HG02623 (cell line): ENCODE results near the gene NR6A1.

Experiments used
- ATAC-seq: cut with Tn5 transposase; IDR thresholded peaks from one replicate; pipeline ENCODE4 v1.9.1; 2021; ENCODE audit warnings: moderate library complexity; ENCODE audit not compliant: unreplicated experiment

Gene NR6A1

DNA sequence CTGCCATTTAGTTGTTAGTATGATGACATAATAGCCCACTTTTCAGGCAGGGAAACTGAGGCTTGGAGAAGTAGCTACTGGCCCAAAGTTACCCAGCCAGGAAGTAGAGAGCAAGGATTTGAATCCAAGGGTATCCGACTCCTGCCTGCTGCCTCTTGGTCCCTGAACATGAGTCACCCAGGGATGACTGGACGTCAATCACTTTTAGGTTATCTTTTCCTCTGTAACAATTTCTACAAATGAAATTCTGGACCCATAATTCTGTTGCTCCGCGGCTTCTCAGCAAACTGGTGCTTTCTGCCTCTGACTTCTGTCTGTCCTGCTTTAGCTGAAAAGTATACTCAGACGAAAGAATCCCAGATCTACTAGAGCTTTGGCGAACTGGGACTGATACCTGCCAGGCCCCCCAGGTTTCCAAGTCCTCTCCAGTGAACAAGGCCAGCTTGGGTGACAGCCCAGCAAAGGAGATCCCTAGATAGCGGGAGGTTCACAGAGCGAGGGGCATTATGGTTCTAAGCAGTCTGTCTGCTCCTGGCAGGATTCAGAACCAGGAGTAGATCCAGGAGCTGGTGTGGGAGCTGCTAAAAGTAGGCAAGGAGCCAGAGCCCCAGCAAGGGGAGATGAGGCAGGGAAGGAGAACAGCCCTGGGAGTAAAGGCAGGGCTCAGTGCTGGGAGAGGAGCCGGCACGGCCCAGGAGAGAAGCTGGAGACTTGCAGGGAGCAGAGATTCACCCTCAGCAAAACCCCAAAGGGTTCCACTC, 26.4 kb upstream of the NR6A1 start:
- no peak for ATAC-seq

GRCh38 chr9:124795881-124796431, 24.8 kb upstream of the NR6A1 start:
- ATAC-seq, result no peak

DNA sequence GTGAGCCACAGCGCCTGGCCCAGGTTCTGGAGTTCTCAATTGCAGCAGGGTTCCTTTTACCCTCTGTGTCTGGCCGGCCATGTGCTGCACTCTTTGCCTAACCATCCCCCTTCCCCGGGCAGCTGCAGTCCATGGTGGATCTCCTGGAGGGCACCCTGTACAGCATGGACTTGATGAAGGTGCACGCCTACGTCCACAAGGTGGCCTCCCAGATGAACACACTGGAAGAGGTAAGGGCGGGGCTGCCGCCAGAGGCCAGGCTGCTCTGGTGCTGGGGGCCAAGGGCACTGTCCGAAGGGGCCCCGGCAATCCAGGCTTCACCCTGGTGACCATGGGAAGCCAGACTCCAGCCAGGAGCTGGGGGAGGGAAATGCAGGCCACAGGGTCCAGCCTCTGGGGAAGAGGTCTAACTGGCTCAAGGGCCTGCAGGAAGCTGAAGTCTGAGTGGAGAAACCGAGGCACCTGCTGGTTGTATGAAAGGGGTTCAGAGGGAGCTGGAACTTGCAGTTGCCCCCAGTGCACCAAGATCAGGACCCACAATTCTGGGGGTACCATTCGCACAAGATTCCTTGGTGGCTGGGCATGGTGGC, 23.9 kb upstream of the NR6A1 start:
- no peak for ATAC-seq

DNA sequence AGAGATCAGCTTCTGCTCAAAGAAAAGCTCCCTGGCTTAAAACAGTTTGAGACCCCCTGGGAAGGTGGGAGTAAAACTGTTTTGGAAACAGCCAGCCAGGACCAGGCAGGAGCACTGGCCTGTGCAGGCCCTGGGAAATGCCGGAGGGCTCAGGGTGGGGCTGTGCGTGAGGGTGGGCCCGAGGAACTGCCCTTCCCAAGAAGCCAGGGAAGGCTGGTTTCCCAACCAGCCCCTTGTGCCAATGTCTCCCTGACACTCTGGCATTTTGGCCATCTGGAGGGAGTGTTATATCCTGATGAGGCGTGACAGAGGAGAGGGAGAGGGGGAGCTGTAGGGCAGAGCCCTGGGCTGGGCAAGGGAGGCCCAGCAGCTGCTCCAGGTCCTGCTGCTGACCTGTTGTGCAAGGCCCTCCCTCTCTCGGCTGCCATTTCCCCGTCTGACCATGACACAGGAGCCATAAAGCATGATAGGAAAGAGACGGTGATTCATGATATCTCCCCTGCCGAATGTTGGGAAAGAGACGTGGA, 22.0 kb upstream of the NR6A1 start:
- no peak for ATAC-seq

- ATAC-seq, result no peak
Observed at GRCh38 chr9:124792257-124793014, 21.3 kb upstream of the NR6A1 start.

- no peak for ATAC-seq
Observed at GRCh38 chr9:124790801-124791505, 19.8 kb upstream of the NR6A1 start.

GRCh38 chr9:124790301-124790700, 19.2 kb upstream of the NR6A1 start:
- ATAC-seq, result no peak

DNA sequence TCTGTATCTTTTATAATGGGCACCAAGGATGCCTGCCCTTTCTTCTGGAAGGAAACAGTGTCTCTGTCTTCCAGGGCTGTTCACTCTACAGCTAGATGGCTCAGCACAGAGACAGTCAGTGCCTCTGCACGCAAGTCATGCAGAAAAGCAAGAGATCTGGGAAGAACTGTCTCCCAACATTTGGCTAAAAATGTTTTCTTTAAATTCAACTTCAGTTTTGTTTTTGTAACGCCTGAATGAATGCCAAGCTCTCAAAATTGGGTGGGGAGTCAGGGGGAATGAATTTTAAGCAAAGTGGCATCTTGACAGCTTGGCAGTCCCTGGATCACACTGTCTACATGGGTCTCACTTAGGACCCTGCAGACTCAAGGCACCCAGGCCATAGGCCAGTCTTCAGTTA, 18.4 kb upstream of the NR6A1 start:
- no peak for ATAC-seq

- ATAC-seq, result no peak
Observed at GRCh38 chr9:124788542-124789217, 17.6 kb upstream of the NR6A1 start.

DNA sequence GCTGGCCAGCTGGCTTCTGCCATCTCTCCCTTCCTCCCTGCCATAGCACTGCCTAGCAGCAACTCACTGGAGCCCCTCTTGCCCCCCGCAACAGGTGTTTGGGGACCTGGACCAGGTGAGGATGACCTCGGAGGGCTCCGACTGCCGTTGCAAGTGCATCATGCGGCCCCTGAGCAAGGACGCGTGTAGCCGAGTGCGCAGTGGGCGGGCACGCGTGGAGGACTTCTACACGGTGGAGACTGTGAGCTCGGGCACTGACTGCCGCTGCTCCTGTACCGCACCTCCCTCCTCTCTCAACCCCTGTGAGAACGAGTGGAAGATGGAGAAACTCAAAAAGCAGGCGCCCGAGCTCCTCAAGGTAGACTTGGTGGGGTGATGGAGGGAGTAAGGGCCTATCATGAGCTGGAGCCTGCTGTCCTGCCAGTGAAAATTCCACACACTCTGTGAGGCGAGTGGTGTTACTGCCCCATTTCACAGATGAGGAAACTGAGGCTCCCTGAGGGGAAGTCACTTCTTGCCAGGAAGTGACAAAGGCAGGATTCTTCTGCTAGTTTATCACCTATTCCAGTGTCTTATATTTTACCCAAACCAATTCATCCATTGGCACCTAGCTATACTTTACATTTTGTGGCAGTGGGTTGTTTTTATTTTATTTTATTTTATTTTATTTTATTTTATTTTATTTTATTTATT, 15.9 kb upstream of the NR6A1 start:
- ATAC-seq, result no peak

- ATAC-seq, result no peak
Observed at GRCh38 chr9:124784509-124784908, 13.4 kb upstream of the NR6A1 start.

DNA sequence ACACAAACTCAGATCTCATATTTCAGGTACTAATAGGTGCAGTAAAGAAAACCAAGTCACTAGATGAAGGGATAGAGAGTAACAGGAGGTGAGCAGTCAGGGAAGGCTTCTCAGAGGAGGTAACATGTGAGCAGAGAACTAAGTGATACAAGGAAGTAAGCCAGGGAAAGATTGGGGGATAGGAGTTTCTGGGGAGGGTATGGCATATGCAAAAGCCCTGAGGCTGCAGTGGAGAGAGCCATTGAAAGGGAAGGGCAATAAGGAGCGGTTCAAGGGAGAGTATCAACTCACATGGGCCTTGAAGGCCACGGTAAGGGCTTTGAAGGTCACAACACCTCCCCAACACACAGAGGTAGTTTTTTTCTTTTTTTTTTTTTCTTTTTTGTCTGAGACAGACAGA, 12.7 kb upstream of the NR6A1 start:
- ATAC-seq, result no peak

GRCh38 chr9:124782661-124783574, 11.8 kb upstream of the NR6A1 start:
- no peak for ATAC-seq

GRCh38 chr9:124781967-124782660, 11.0 kb upstream of the NR6A1 start:
- ATAC-seq, result no peak

GRCh38 chr9:124780757-124781151, 9.6 kb upstream of the NR6A1 start:
- ATAC-seq, result no peak

DNA sequence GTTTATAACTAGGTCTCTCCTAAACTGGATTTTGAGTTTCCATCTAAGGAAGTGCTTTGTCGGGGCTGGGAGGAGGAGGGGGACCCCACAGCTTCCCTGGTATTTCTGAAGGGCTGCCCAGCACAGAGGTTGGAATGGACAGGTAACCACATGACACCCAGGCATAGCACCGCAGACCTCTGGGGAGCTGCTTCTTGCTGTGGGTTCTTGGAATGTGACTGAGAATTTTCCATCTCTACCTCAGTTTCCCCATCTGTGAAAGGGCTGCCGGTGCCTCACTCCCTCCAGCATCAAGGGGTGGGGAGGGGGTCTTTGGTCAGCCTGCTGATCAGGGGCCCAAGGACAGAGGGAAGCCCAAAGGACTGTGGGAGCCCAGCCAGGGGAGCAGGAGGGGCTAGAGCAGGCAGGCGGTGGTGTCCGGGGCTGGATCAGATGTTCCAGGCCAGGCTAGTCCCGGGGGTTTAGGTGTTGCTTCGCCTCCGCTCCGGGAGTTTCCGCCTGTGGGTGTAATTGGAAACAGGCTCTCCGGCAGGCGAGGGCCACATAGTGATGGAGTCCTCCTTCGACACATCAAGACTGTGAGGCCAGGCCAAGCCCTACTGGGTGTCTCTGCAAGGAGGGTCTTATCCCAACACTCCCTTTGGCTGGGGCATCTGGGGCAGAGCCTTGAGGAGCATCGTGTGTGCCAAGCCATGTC, 9.1 kb upstream of the NR6A1 start:
- ATAC-seq, result no peak

DNA sequence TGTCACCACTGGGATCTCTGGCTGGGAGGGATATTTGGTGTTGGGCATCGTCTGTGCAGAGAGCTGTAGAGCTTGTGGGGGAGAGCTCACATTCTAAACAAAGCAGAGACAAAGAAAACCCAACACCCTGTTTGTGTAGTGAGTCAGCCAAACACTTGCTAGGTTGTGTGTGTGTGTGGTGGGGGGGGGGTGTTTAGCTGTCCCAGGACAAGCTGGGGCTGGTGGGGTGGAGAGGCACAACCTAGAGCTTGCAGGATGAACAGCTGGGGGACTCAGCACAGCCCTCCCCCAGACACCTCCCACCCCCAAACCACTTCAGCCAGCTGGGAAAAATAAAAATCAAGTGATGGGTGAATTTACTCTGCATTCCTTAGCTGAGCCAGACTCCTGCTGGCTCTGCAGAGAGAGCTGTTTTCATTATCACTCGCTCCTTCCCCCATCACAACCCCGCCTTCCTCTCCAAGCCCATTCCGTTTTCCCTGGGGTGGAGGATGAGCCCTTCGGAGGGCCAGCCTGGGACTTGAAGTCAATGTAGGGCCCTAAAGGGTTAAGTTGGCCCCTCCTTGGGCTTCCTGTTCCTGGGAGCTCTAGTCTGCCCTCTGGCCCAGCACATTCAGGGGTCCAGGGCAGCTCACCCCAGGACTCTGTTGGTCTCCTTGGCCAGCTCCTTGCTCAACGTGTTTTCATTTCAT, 8.4 kb upstream of the NR6A1 start:
- no peak for ATAC-seq
